HG03558 (cell line): ENCODE results near the gene IGFBP5.

Experiments
- ATAC-seq: cut with Tn5 transposase; IDR thresholded peaks from one replicate; pipeline ENCODE4 v1.9.1; 2021; ENCODE audit warnings: moderate number of reproducible peaks; ENCODE audit not compliant: unreplicated experiment; ENCODE audit errors: extremely low read depth

Gene IGFBP5

GRCh38 chr2:216626168-216626874 lies 69.0 kb downstream of the IGFBP5 start:
- no peak for ATAC-seq

- ATAC-seq, result no peak
These were observed 71.1 kb downstream of the IGFBP5 start for GRCh38 chr2:216624251-216624650.

DNA sequence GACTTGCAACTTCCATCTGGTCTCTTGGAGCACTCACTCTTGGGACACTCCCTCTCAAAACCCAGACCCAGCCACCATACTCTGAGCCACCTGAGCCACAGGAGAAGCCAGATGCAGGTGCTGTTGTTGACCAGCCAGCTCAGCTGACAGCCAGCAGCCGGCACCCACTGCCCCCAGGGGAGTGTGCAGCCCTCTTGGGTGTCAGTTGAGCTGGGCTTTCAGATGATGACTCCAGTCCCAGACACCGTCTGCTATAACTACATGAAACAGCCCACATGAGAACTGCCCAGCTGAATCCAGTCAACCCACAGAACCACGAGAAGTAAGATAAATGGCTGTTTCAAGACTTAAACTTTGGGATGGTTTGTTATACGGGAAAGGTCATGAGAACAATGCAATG lies 72.8 kb downstream of the IGFBP5 start:
- no peak for ATAC-seq
